HG03439 (cell line): ENCODE results near the gene PDE9A.

ENCODE experiments used
- ATAC-seq: cut with Tn5 transposase; IDR thresholded peaks from one replicate; pipeline ENCODE4 v1.9.1; 2021; ENCODE audit warnings: mild to moderate bottlenecking, moderate library complexity; ENCODE audit not compliant: unreplicated experiment

The PDE9A gene

GRCh38 chr21:42670058-42670880 is 16.8 kb downstream of the PDE9A start:
- no peak for ATAC-seq

GRCh38 chr21:42670884-42671283 is 17.5 kb downstream of the PDE9A start:
- no peak for ATAC-seq

GRCh38 chr21:42671778-42672593 is 18.6 kb downstream of the PDE9A start:
- no peak for ATAC-seq

GRCh38 chr21:42672699-42673458 is 19.5 kb downstream of the PDE9A start:
- ATAC-seq = no peak

- no peak for ATAC-seq
Measured at GRCh38 chr21:42673633-42674328, 20.4 kb downstream of the PDE9A start.

GRCh38 chr21:42674351-42674940 is 21.0 kb downstream of the PDE9A start:
- no peak for ATAC-seq

- ATAC-seq = no peak
Measured at GRCh38 chr21:42675403-42675802, 22.0 kb downstream of the PDE9A start.

GRCh38 chr21:42676808-42677207 is 23.4 kb downstream of the PDE9A start:
- ATAC-seq = no peak

- ATAC-seq = no peak
Measured at GRCh38 chr21:42677339-42678321, 24.2 kb downstream of the PDE9A start.

- no peak for ATAC-seq
Measured at GRCh38 chr21:42678618-42679295, 25.3 kb downstream of the PDE9A start.

GRCh38 chr21:42679319-42680057 is 26.1 kb downstream of the PDE9A start:
- no peak for ATAC-seq

GRCh38 chr21:42680058-42680330 is 26.6 kb downstream of the PDE9A start:
- no peak for ATAC-seq

- ATAC-seq = no peak
Measured at GRCh38 chr21:42680429-42680828, 27.0 kb downstream of the PDE9A start.

- no peak for ATAC-seq
Measured at GRCh38 chr21:42681296-42682206, 28.1 kb downstream of the PDE9A start.

GRCh38 chr21:42682661-42683210 is 29.3 kb downstream of the PDE9A start:
- ATAC-seq = no peak

- ATAC-seq = no peak
Measured at GRCh38 chr21:42683371-42684108, 30.1 kb downstream of the PDE9A start.
